HepG2 (cell line): ENCODE data around the gene ZKSCAN3. TPM values are rescaled to one million over a fixed set of nuclear protein-coding genes. Genes with fewer than 3 reads are reported as not detected.

ENCODE experiments used
- CEBPB ChIP-seq: IDR thresholded peaks from 2 replicates; pipeline ENCODE4 v1.6.1; 2011; ENCODE audit warnings: low read depth, low read length, improper control_type of control experiment, borderline replicate concordance
- EED ChIP-seq: sonication (generic); formaldehyde crosslinking; IDR thresholded peaks from 2 replicates; pipeline ENCODE4 v1.5.0; 2020; ENCODE audit warnings: mild to moderate bottlenecking, missing genetic modification reagents
- FOXP1 ChIP-seq, 2 experiments: fragments of 450-650 bp in 1 of 2; IDR thresholded peaks; 2 replicates each; pipeline ENCODE4 v1.6.1; 2017 to 2018; ENCODE audit warnings: antibody characterized with exemption in 1 of 2
- ISL2 ChIP-seq: sonication (generic); formaldehyde crosslinking; IDR thresholded peaks from 2 replicates; pipeline ENCODE4 v1.5.0; 2020; ENCODE audit warnings: missing genetic modification reagents
- KAT8 ChIP-seq: IDR thresholded peaks from 2 replicates; pipeline ENCODE4 v1.6.1; 2016; ENCODE audit warnings: missing genetic modification reagents, missing compliant biosample characterization
- KLF15 ChIP-seq: sonication (generic); formaldehyde crosslinking; IDR thresholded peaks from 2 replicates; pipeline ENCODE4 v1.8.1; 2023; ENCODE audit warnings: borderline replicate concordance, mild to moderate bottlenecking, inconsistent platforms, missing genetic modification reagents, mixed read lengths
- SPEN ChIP-seq: sonication (generic); formaldehyde crosslinking; IDR thresholded peaks from 2 replicates; pipeline ENCODE4 v1.5.1; 2020; ENCODE audit warnings: low read depth, mild to moderate bottlenecking, missing genetic modification reagents
- SRY ChIP-seq: sonication (generic); formaldehyde crosslinking; IDR thresholded peaks from 2 replicates; pipeline ENCODE4 v1.8.0; 2022; ENCODE audit warnings: mild to moderate bottlenecking, missing genetic modification reagents
- TARDBP ChIP-seq: sonication (generic); formaldehyde crosslinking; IDR thresholded peaks from 2 replicates; pipeline ENCODE4 v1.8.0; 2022; ENCODE audit warnings: mild to moderate bottlenecking, missing genetic modification reagents
- ZFP82 ChIP-seq: sonication (generic); formaldehyde crosslinking; IDR thresholded peaks from 2 replicates; pipeline ENCODE4 v1.5.1; 2020; ENCODE audit warnings: mild to moderate bottlenecking, missing genetic modification reagents, borderline replicate concordance
- ZKSCAN1 ChIP-seq: fragments of 150-350 bp; IDR thresholded peaks from 2 replicates; pipeline ENCODE4 v1.6.1; 2014; ENCODE audit warnings: low read length
- ZNF501 ChIP-seq: sonication (generic); formaldehyde crosslinking; IDR thresholded peaks from 2 replicates; pipeline ENCODE4 v1.5.1; 2020; ENCODE audit warnings: mild to moderate bottlenecking, moderate library complexity, missing genetic modification reagents
- ZNF569 ChIP-seq: sonication (generic); formaldehyde crosslinking; IDR thresholded peaks from 2 replicates; pipeline ENCODE4 v1.5.0; 2020; ENCODE audit warnings: mild to moderate bottlenecking, missing genetic modification reagents, moderate library complexity, borderline replicate concordance
- ZNF678 ChIP-seq: sonication (generic); formaldehyde crosslinking; IDR thresholded peaks from 2 replicates; pipeline ENCODE4 v1.4.0; 2020; ENCODE audit warnings: mild to moderate bottlenecking, missing genetic modification reagents
- polyA plus RNA-seq, 8 experiments: library from polyadenylated mRNA; depleted of rRNA in 3 of 8; stranded (reverse) in 7 of 8; unstranded in 1 of 8; fragments of >200 nt; fragmentation: Illumina TruSeq in 4 of 8; extraction: Trizol in 4 of 8; gene quantifications; 2 replicates each; pipeline versions ENCODE4 v1.2.1 to v1.2.3, GENCODE V29; 2011 to 2016; ENCODE audit warnings: low read depth in 4 of 8, missing spikeins in 1 of 8, mixed read lengths in 1 of 8; ENCODE audit not compliant: insufficient read depth in 1 of 8
- total RNA-seq, 5 experiments: library from RNA; depleted of rRNA; stranded (reverse); fragments of >200 nt; fragmentation: Illumina TruSeq; extraction: Trizol; gene quantifications; 2 replicates each; pipeline ENCODE4 v1.2.3, GENCODE V29; 2016; ENCODE audit warnings: low read depth in 1 of 5
- TF ChIP-seq, protein P1 (sequence below): sonication (generic); formaldehyde crosslinking; IDR thresholded peaks from 2 replicates; pipeline ENCODE4 v1.4.0; 2020; ENCODE audit warnings: missing genetic modification reagents
- TF ChIP-seq, protein P2 (sequence below): sonication (generic); formaldehyde crosslinking; IDR thresholded peaks from 2 replicates; pipeline ENCODE4 v1.4.0; 2020; ENCODE audit warnings: missing genetic modification reagents
- TF ChIP-seq, protein P3 (sequence below): sonication (generic); formaldehyde crosslinking; IDR thresholded peaks from 2 replicates; pipeline ENCODE4 v1.4.0; 2020; ENCODE audit warnings: low read depth, mild to moderate bottlenecking, missing genetic modification reagents
- TF ChIP-seq, protein P4 (sequence below): sonication (generic); formaldehyde crosslinking; IDR thresholded peaks from 2 replicates; pipeline ENCODE4 v1.8.0; 2022; ENCODE audit warnings: mild to moderate bottlenecking, missing genetic modification reagents, borderline replicate concordance
- TF ChIP-seq, protein P5 (sequence below): IDR thresholded peaks from 2 replicates; pipeline ENCODE4 v1.6.1; 2012; ENCODE audit warnings: low read length, improper control_type of control experiment

The ZKSCAN3 gene
- total and polyA plus RNA-seq, 2 of the 13 experiments (the other 11 are each of a cell fraction or from before 2014, with no cell fraction given), result 3.3 to 7.4 TPM

DNA sequence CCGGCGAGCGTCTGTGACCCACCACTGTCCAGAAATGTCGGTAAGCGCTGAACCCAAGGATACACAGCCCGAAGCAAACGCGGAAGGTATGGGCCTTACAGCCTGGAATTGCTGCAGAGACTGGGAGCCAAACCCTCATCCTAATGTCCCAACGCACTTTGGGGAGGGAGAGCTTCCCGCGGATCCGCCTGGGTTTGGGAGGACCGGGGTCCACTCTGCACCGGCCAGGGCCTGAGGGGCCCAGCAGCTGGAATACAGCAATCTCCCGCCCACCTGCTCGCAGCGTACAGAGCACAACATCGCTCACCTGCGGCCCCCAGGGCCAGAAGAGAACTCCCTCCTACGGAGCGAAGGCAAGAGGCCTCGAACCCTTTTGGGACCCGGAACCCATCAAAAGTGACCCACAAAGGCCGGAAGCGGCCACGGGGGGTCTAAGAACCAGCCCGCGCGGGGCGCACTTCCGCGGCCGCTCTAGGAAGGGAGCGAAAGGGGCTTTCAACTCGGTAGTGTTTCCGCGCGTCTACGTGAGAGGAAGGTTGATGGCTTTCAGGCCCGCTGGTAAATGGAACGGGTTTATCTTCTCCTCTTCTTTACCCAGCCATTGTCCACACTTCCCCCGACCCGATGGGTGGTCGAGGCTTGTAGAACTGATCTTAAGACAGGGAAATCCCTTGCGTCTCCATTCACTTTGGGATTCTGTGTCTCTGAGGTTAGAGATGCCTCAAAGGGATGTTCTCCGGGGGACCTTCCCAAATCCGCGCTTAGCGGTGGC lies 49.8 kb downstream of the ZKSCAN3 start, which contains the start of gene ZSCAN12 (continued):
- TF ChIP-seq ZKSCAN1 (0 out of 2 replicates have a peak, but pooled peaks have one; percentile 17), ZNF569 (CRISPR knock-in tag) (no peak), ZNF678 (CRISPR knock-in tag) (peak; percentile 71; the same call in 1 of the 2 replicates), SPEN (CRISPR knock-in tag) (peak; percentile 99), KLF15 (CRISPR knock-in tag) (peak; percentile 83; the same call in 1 of the 2 replicates), ISL2 (CRISPR knock-in tag) (peak; percentile 77; the same call in 1 of the 2 replicates), TARDBP (CRISPR knock-in tag) (peak; percentile 93), SRY (peak; percentile 98), ZNF501 (CRISPR knock-in tag) (peak; percentile 100), ZFP82 (no peak), FOXP1 (IDR thresholded peaks at IDR 0.05) (no peak), FOXP1 (CRISPR knock-in tag; IDR thresholded peaks at IDR 0.05) (no peak), CEBPB (no peak), KAT8 (CRISPR knock-in tag) (peak; percentile 100), EED (CRISPR knock-in tag) (peak; percentile 93)
- TF ChIP-seq, protein P1, sequence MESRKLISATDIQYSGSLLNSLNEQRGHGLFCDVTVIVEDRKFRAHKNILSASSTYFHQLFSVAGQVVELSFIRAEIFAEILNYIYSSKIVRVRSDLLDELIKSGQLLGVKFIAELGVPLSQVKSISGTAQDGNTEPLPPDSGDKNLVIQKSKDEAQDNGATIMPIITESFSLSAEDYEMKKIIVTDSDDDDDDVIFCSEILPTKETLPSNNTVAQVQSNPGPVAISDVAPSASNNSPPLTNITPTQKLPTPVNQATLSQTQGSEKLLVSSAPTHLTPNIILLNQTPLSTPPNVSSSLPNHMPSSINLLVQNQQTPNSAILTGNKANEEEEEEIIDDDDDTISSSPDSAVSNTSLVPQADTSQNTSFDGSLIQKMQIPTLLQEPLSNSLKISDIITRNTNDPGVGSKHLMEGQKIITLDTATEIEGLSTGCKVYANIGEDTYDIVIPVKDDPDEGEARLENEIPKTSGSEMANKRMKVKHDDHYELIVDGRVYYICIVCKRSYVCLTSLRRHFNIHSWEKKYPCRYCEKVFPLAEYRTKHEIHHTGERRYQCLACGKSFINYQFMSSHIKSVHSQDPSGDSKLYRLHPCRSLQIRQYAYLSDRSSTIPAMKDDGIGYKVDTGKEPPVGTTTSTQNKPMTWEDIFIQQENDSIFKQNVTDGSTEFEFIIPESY (CRISPR knock-in tag), result peak; percentile 83
- TF ChIP-seq, protein P2, sequence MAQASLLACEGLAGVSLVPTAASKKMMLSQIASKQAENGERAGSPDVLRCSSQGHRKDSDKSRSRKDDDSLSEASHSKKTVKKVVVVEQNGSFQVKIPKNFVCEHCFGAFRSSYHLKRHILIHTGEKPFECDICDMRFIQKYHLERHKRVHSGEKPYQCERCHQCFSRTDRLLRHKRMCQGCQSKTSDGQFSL (CRISPR knock-in tag), result peak; percentile 69; the same call in 1 of the 2 replicates
- TF ChIP-seq, protein P3, sequence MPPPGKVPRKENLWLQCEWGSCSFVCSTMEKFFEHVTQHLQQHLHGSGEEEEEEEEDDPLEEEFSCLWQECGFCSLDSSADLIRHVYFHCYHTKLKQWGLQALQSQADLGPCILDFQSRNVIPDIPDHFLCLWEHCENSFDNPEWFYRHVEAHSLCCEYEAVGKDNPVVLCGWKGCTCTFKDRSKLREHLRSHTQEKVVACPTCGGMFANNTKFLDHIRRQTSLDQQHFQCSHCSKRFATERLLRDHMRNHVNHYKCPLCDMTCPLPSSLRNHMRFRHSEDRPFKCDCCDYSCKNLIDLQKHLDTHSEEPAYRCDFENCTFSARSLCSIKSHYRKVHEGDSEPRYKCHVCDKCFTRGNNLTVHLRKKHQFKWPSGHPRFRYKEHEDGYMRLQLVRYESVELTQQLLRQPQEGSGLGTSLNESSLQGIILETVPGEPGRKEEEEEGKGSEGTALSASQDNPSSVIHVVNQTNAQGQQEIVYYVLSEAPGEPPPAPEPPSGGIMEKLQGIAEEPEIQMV, result peak; percentile 73; the same call in 1 of the 2 replicates
- TF ChIP-seq, protein P4, sequence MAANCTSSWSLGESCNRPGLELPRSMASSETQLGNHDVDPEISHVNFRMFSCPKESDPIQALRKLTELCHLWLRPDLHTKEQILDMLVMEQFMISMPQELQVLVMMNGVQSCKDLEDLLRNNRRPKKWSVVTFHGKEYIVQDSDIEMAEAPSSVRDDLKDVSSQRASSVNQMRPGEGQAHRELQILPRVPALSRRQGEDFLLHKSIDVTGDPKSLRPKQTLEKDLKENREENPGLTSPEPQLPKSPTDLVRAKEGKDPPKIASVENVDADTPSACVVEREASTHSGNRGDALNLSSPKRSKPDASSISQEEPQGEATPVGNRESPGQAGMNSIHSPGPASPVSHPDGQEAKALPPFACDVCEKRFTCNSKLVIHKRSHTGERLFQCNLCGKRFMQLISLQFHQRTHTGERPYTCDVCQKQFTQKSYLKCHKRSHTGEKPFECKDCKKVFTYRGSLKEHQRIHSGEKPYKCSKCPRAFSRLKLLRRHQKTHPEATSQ (CRISPR knock-in tag), result peak; percentile 99
- TF ChIP-seq, protein P5, sequence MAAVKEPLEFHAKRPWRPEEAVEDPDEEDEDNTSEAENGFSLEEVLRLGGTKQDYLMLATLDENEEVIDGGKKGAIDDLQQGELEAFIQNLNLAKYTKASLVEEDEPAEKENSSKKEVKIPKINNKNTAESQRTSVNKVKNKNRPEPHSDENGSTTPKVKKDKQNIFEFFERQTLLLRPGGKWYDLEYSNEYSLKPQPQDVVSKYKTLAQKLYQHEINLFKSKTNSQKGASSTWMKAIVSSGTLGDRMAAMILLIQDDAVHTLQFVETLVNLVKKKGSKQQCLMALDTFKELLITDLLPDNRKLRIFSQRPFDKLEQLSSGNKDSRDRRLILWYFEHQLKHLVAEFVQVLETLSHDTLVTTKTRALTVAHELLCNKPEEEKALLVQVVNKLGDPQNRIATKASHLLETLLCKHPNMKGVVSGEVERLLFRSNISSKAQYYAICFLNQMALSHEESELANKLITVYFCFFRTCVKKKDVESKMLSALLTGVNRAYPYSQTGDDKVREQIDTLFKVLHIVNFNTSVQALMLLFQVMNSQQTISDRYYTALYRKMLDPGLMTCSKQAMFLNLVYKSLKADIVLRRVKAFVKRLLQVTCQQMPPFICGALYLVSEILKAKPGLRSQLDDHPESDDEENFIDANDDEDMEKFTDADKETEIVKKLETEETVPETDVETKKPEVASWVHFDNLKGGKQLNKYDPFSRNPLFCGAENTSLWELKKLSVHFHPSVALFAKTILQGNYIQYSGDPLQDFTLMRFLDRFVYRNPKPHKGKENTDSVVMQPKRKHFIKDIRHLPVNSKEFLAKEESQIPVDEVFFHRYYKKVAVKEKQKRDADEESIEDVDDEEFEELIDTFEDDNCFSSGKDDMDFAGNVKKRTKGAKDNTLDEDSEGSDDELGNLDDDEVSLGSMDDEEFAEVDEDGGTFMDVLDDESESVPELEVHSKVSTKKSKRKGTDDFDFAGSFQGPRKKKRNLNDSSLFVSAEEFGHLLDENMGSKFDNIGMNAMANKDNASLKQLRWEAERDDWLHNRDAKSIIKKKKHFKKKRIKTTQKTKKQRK, result no peak
